Measurements from ENCODE around the gene SNRK. TPM values are rescaled to one million over a fixed set of nuclear protein-coding genes. Genes with fewer than 3 reads are reported as not detected.

SNRK gene
- total RNA-seq, 2 donors from 2014 or later = 19.4 TPM

DNA sequence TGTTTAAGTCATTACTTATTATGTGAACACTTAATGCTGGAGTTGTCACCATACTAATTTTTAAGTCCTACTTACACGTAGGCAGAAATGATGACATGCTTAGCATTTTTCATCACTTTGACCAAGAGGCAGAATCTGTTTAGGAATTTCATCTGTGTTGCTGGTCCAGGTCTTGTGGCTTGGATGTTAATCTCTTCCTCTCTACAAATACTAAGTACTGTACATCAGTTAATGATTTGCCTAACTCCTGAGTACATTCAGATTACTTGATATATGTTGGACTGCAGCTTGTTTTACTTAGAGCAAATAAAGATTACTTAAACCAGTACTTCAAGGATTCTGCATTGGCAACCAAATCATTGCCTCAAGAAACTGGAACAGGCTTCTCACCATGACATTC lies 8.6 kb downstream of the SNRK start:
- Histone ChIP-seq H3K4me1 (ENCODE audit: control insufficient read depth, insufficient read depth, low read length) (no peaks in the 10 kb centered on the region), H3K36me3 (ENCODE audit: control insufficient read depth, insufficient read depth, low read length) (peaks cover 17% of the 10 kb centered on the region), H3K27ac (ENCODE audit: low read depth, low read length) (no peak overlapping the region), H3K9me3 (ENCODE audit: control insufficient read depth, low read length) (no peaks in the 10 kb centered on the region), H3K27me3 (ENCODE audit: control insufficient read depth, insufficient read depth, low read length, poor library complexity, severe bottlenecking) (no peaks in the 10 kb centered on the region), H3K4me3 (ENCODE audit: low read length) (no peak overlapping the region), H3K9ac (ENCODE audit: extremely low read depth, low read length, poor library complexity, severe bottlenecking) (no peak overlapping the region)
- Mint-ChIP-seq H3K27me3 (ENCODE audit: insufficient read depth) (no peaks in the 10 kb centered on the region), H3K27ac (no peak overlapping the region), H3K4me3 (no peak overlapping the region), H3K9me3 (no peaks in the 10 kb centered on the region), H3K4me1 (peaks cover 3% of the 10 kb centered on the region), H3K36me3 (ENCODE audit: low read depth) (peaks cover 2% of the 10 kb centered on the region)
- no peak for TF ChIP-seq CTCF (conservative IDR thresholded peaks at IDR 0.05)
- 97% methylated on average over 1 of the region's 1 CpG; no CpG with 5 or more reads in 1 of the 2 experiments for WGBS, 2 experiments (ENCODE audit: insufficient coverage in 1 of 2, insufficient read length in 1 of 2)
- no peak for DNase-seq

GRCh38 chr3:43296565-43296964 lies 10.2 kb downstream of the SNRK start:
- Mint-ChIP-seq H3K4me3 (no peak overlapping the region), H3K4me1 (peaks cover 3% of the 10 kb centered on the region), H3K9me3 (no peaks in the 10 kb centered on the region), H3K27ac (no peak overlapping the region), H3K36me3 (ENCODE audit: low read depth) (peaks cover 2% of the 10 kb centered on the region), H3K27me3 (ENCODE audit: insufficient read depth) (no peaks in the 10 kb centered on the region)
- DNase-seq = no peak
- Histone ChIP-seq H3K36me3 (ENCODE audit: control insufficient read depth, insufficient read depth, low read length) (peaks cover 9% of the 10 kb centered on the region), H3K4me3 (ENCODE audit: low read length) (no peak overlapping the region), H3K27ac (ENCODE audit: low read depth, low read length) (no peak overlapping the region), H3K4me1 (ENCODE audit: control insufficient read depth, insufficient read depth, low read length) (no peaks in the 10 kb centered on the region), H3K9me3 (ENCODE audit: control insufficient read depth, low read length) (no peaks in the 10 kb centered on the region), H3K9ac (ENCODE audit: extremely low read depth, low read length, poor library complexity, severe bottlenecking) (no peak overlapping the region), H3K27me3 (ENCODE audit: control insufficient read depth, insufficient read depth, low read length, poor library complexity, severe bottlenecking) (no peaks in the 10 kb centered on the region)
- no peak for TF ChIP-seq CTCF (conservative IDR thresholded peaks at IDR 0.05)
- WGBS, 2 experiments (ENCODE audit: insufficient coverage in 1 of 2, insufficient read length in 1 of 2) = 70 to 79% methylated on average over 1 of the region's 1 CpG

GRCh38 chr3:43298292-43298691 lies 12.0 kb downstream of the SNRK start:
- Mint-ChIP-seq H3K27ac (no peak overlapping the region), H3K27me3 (ENCODE audit: insufficient read depth) (no peaks in the 10 kb centered on the region), H3K4me3 (no peak overlapping the region), H3K4me1 (peaks cover 3% of the 10 kb centered on the region), H3K36me3 (ENCODE audit: low read depth) (peaks cover 6% of the 10 kb centered on the region), H3K9me3 (no peaks in the 10 kb centered on the region)
- Histone ChIP-seq H3K4me1 (ENCODE audit: control insufficient read depth, insufficient read depth, low read length) (no peaks in the 10 kb centered on the region), H3K36me3 (ENCODE audit: control insufficient read depth, insufficient read depth, low read length) (peaks cover 4% of the 10 kb centered on the region), H3K27me3 (ENCODE audit: control insufficient read depth, insufficient read depth, low read length, poor library complexity, severe bottlenecking) (no peaks in the 10 kb centered on the region), H3K27ac (ENCODE audit: low read depth, low read length) (no peak overlapping the region), H3K9ac (ENCODE audit: extremely low read depth, low read length, poor library complexity, severe bottlenecking) (no peak overlapping the region), H3K9me3 (ENCODE audit: control insufficient read depth, low read length) (no peaks in the 10 kb centered on the region), H3K4me3 (ENCODE audit: low read length) (no peak overlapping the region)
- no peak for TF ChIP-seq CTCF (conservative IDR thresholded peaks at IDR 0.05)
- whole genome bisulfite sequencing, 2 experiments (ENCODE audit: insufficient coverage in 1 of 2, insufficient read length in 1 of 2) = 95 to 100% methylated on average over 1 to 2 of the region's 2 CpGs
- DNase-seq = no peak
